Mesothelial cell of epicardium (in vitro differentiated cells): ENCODE data around the gene CRB3. TPM values are rescaled to one million over a fixed set of nuclear protein-coding genes. Genes with fewer than 3 reads are reported as not detected.

ENCODE experiments used
- DNase-seq, 2 experiments: peaks; one replicate each; pipeline ENCODE4 v3.0.0; 2021; ENCODE audit warnings: low spot score in 2 of 2; ENCODE audit not compliant: unreplicated experiment in 2 of 2
- H3K27ac Mint-ChIP-seq: 2 replicates; pipeline ENCODE4 v1.8.0; 2021; ENCODE audit warnings: mixed read lengths
- H3K27me3 Mint-ChIP-seq: 2 replicates; pipeline ENCODE4 v1.8.0; 2021; ENCODE audit warnings: low read depth, mixed read lengths
- H3K36me3 Mint-ChIP-seq: 2 replicates; pipeline ENCODE4 v1.8.0; 2021; ENCODE audit warnings: mixed read lengths
- H3K4me1 Mint-ChIP-seq: 2 replicates; pipeline ENCODE4 v1.8.0; 2021; ENCODE audit warnings: mixed read lengths
- H3K4me3 Mint-ChIP-seq: 2 replicates; pipeline ENCODE4 v1.8.0; 2021; ENCODE audit warnings: mild to moderate bottlenecking, moderate library complexity, mixed read lengths
- H3K9me3 Mint-ChIP-seq: 2 replicates; pipeline ENCODE4 v1.8.0; 2021; ENCODE audit warnings: mixed read lengths
- total RNA-seq: library from RNA; stranded (reverse); gene quantifications from 3 replicates; pipeline ENCODE4 v1.2.1, GENCODE V29; 2021
- TF ChIP-seq, protein P1 (sequence below): fragments of 200-600 bp; sonication (generic); IDR thresholded peaks from one replicate; pipeline ENCODE4 v1.5.0; 2021; ENCODE audit warnings: antibody characterized with exemption; ENCODE audit not compliant: unreplicated experiment

CRB3 gene
- total RNA-seq, 1 donor from 2014 or later, result 20.6 TPM

DNA sequence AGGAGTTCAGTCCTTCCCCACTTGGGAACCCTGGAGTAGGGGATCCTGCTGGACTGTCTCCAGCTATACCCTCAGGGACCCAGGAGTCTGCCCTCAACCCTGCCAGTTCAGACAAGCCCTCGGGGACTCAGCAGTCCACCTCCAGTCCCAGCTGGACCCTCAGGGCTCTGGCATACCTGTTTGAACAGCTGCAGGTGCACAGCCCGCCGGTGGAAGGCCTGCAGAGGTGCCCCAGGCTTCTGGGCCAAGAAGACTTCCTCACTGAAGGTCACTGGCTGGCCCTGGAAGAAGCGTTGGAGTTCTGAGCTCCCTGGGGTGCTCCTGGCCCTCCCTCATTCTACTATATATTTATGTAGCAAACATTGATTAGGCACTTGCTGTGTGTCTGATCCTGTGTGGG lies 8.6 kb downstream of the CRB3 start:
- Mint-ChIP-seq H3K4me3 (no peak overlapping the region), H3K4me1 (peaks cover 8% of the 10 kb centered on the region), H3K27me3 (peaks cover 33% of the 10 kb centered on the region), H3K36me3 (peaks cover 5% of the 10 kb centered on the region), H3K27ac (no peak overlapping the region), H3K9me3 (no peaks in the 10 kb centered on the region)
- TF ChIP-seq, protein P1, sequence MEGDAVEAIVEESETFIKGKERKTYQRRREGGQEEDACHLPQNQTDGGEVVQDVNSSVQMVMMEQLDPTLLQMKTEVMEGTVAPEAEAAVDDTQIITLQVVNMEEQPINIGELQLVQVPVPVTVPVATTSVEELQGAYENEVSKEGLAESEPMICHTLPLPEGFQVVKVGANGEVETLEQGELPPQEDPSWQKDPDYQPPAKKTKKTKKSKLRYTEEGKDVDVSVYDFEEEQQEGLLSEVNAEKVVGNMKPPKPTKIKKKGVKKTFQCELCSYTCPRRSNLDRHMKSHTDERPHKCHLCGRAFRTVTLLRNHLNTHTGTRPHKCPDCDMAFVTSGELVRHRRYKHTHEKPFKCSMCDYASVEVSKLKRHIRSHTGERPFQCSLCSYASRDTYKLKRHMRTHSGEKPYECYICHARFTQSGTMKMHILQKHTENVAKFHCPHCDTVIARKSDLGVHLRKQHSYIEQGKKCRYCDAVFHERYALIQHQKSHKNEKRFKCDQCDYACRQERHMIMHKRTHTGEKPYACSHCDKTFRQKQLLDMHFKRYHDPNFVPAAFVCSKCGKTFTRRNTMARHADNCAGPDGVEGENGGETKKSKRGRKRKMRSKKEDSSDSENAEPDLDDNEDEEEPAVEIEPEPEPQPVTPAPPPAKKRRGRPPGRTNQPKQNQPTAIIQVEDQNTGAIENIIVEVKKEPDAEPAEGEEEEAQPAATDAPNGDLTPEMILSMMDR, result no peak
- no peak for DNase-seq

DNA sequence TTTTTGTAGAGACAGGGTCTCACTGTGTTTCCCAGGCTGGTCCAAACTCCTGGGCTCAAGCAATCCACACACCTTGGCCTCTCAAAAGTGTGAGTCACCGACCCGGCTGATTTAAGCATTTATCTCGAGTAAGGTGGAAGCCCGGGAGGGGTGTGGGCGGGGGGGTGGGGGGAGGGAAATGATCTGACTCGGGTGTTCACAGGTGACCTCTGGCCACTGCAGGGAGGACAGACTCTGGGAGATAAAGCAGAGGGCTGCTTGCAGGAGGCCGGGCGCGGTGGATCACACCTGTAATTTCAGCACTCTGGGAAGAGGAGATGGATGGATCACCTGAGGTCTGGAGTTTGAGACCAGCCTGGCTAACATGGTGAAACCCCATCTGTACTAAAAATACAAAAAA lies 9.6 kb downstream of the CRB3 start:
- H3K4me3 Mint-ChIP-seq, result no peak overlapping the region
- peaks cover 8% of the 10 kb centered on the region for H3K4me1 Mint-ChIP-seq
- TF ChIP-seq, protein P1, result no peak
- no peaks in the 10 kb centered on the region for H3K9me3 Mint-ChIP-seq
- peaks cover under 1% of the 10 kb centered on the region for H3K36me3 Mint-ChIP-seq
- H3K27ac Mint-ChIP-seq, result no peak overlapping the region
- peaks cover 35% of the 10 kb centered on the region for H3K27me3 Mint-ChIP-seq
- no peak for DNase-seq

DNA sequence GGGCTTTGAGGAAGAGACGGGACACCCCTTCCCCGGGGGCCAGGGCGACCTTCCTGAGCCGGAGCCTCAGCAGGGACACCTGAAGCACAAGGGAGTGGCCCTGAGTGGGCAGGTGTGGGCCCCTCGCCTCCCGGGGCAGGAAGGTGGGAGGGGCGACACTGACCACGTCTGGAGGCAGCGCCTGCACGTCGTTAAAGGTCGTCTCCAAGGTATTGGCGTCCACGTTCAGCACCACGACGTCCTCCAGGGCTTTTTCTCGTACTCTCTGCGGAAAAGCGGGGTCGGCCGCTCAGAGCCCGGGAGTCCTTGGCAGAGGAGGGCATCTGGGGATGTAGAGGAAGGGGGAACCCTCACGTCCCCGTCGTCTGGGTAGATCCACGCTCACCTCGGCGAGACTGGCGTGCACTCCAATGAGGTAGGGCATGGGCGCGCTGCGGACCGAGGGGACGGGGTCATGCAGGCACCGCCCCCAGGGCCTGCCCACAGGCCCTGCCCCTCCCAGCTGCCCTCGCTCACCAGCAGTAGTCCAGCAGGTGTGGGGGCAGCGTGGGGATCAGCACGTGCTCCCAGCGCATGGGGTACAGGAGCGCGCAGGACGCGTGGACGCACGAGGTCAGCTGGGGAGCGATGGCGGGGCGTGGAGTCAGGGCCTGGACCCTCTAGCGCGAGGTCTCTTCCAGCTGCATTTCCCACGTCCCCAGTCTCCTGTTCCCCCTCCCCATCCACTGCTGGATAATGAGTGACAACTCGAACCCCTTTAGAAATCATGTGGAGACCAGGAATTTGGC lies 11.4 kb downstream of the CRB3 start:
- Mint-ChIP-seq H3K36me3 (no peaks in the 10 kb centered on the region), H3K27ac (no peak overlapping the region), H3K4me3 (peak overlapping the region; percentile 56), H3K9me3 (no peaks in the 10 kb centered on the region), H3K4me1 (peaks cover 1% of the 10 kb centered on the region), H3K27me3 (peaks cover 42% of the 10 kb centered on the region)
- no peak for DNase-seq
- TF ChIP-seq, protein P1, result no peak

DNA sequence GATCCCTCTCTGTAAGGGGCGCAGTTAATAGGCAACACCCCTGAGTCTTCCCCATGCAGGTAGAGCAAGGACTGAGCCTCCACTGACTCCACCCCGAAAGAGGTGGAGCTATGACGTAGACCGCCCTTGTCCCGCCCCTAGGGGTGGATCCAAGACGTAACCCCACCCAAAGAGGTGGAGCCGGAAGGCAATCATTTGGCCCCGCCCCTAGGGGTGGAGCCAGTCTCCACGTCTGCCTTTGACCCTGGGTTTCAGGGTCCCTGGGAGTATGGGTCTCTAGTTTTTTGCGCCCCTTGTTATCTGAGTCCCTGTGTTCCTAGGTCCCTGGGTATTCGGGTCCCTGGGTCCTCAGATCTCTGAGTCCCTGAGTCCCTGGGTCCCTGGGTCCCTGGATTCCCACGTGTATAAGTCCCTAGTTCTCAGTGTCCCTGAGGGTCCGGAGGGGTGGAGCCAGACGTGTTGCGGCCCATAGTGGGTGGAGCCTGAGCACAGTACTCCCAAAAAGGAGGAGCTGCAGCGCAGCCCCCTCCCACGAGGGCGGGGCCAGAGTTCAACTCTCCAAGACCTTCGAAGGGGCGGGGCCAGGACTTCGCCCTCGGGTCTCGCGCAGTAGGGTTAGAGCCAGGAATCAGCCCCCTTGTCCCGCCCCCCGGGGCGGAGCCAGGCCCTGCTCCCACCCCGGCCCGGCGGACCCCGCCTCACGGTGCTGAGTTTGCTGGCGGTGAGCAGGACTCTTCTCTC lies 12.3 kb downstream of the CRB3 start:
- no peak overlapping the region for H3K27ac Mint-ChIP-seq
- peak overlapping the region; percentile 56 for H3K4me3 Mint-ChIP-seq
- H3K4me1 Mint-ChIP-seq, result no peaks in the 10 kb centered on the region
- peak; percentile 64 to 78 for DNase-seq
- peaks cover 50% of the 10 kb centered on the region for H3K27me3 Mint-ChIP-seq
- TF ChIP-seq, protein P1, result no peak
- H3K9me3 Mint-ChIP-seq, result no peaks in the 10 kb centered on the region
- no peaks in the 10 kb centered on the region for H3K36me3 Mint-ChIP-seq

DNA sequence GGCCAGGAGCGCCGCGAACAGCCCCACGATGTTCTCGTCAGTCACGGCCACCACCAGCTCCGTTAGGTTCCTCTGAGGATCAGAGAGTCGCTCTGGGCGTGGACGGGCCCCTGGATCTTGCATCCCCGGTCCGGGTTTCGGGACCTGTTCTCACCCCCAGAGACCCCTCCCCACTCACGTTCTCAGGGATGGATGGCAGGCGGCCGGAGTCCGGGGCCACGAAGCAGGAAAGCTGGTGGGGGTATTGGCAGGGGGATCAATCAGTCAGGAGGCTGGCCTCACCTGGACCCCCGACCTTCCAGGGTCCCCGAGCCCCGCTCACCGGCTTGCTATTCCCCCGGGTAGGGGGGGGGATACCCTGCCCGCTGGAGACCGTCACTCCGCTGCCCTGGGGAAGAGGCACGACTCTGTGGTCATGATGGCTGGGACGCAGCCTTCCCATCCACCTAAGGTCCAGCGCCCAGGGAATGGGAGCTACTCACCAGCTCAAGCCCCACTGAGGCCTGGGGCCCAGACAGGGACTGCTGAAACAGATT lies 12.9 kb downstream of the CRB3 start:
- peak overlapping the region; percentile 56 for H3K4me3 Mint-ChIP-seq

More for the DNA sequence above, 12.9 kb downstream of the CRB3 start:
- Mint-ChIP-seq H3K36me3 (no peaks in the 10 kb centered on the region), H3K27me3 (peaks cover 51% of the 10 kb centered on the region), H3K27ac (no peak overlapping the region), H3K9me3 (no peaks in the 10 kb centered on the region), H3K4me1 (no peaks in the 10 kb centered on the region)
- TF ChIP-seq, protein P1, result no peak
- no peak for DNase-seq
